Tibial nerve (tissue), 4 donors: Measurements from ENCODE around the gene CMSS1. TPM values are rescaled to one million over a fixed set of nuclear protein-coding genes. Genes with fewer than 3 reads are reported as not detected.

Experiments
- DNase-seq, 2 donors: peaks; one replicate each; pipeline ENCODE4 v3.0.0-alpha.2; 2019; ENCODE audit warnings: low spot score in 2 of 2
- H3K27ac ChIP-seq, 4 donors: fragments of 200-600 bp; sonication (generic) in 3 of 4; one replicate each; pipeline ENCODE4 v1.5.1; 2017 to 2019; ENCODE audit warnings: mild to moderate bottlenecking in 1 of 4
- H3K27me3 ChIP-seq, 2 donors: fragments of 200-600 bp; sonication (generic) in 1 of 2; one replicate each; pipeline versions ENCODE4 v1.5.1 to v1.6.0; 2017 to 2019
- H3K36me3 ChIP-seq, 3 donors: fragments of 200-600 bp; sonication (generic); one replicate each; pipeline ENCODE4 v1.5.1; 2018 to 2019
- H3K4me1 ChIP-seq, 4 donors: fragments of 200-600 bp; sonication (generic) in 3 of 4; one replicate each; pipeline ENCODE4 v1.5.1; 2017 to 2019
- H3K4me3 ChIP-seq, 4 donors: fragments of 200-600 bp; sonication (generic) in 3 of 4; one replicate each; pipeline ENCODE4 v1.5.1; 2017 to 2019; ENCODE audit warnings: mild to moderate bottlenecking in 1 of 4, moderate library complexity in 1 of 4
- H3K9me3 ChIP-seq, 4 donors: fragments of 200-600 bp; sonication (generic) in 3 of 4; one replicate each; pipeline ENCODE4 v1.5.1; 2017 to 2019
- EP300 ChIP-seq, 2 donors: sonication (generic); formaldehyde crosslinking; IDR thresholded peaks; one replicate each; pipeline ENCODE4 v1.6.1; 2017; ENCODE audit warnings: antibody characterized with exemption in 2 of 2, mild to moderate bottlenecking in 1 of 2
- POLR2A ChIP-seq, 2 donors: fragments of 450-650 bp; IDR thresholded peaks; one replicate each; pipeline ENCODE4 v1.6.1; 2017; ENCODE audit warnings: antibody characterized with exemption in 2 of 2, mild to moderate bottlenecking in 2 of 2, moderate library complexity in 2 of 2
- WGBS, 2 donors: methylation state at CpG; one replicate each; pipeline ENCODE4 v1.1.5; 2018; 5-methylcytosine and 5-hydroxymethylcytosine counted together
- total RNA-seq, 4 donors: library from RNA; depleted of rRNA; stranded (reverse); fragments of >200 nt; gene quantifications; one replicate each; pipeline ENCODE4 v1.1.0, GENCODE V29; 2016
- TF ChIP-seq, protein P1 (sequence below), 5 experiments: fragments of 200-600 bp in 3 of 5; fragments of 450-650 bp in 2 of 5; sonication (generic) in 3 of 5; IDR thresholded peaks; one replicate each; pipeline ENCODE4 v1.5.1; 2016 to 2019; ENCODE audit warnings: antibody characterized with exemption in 5 of 5, mild to moderate bottlenecking in 3 of 5, moderate library complexity in 2 of 5

Gene CMSS1
- total RNA-seq, 4 donors from 2014 or later, result 5.5 to 29.1 (median 15.7) TPM

DNA sequence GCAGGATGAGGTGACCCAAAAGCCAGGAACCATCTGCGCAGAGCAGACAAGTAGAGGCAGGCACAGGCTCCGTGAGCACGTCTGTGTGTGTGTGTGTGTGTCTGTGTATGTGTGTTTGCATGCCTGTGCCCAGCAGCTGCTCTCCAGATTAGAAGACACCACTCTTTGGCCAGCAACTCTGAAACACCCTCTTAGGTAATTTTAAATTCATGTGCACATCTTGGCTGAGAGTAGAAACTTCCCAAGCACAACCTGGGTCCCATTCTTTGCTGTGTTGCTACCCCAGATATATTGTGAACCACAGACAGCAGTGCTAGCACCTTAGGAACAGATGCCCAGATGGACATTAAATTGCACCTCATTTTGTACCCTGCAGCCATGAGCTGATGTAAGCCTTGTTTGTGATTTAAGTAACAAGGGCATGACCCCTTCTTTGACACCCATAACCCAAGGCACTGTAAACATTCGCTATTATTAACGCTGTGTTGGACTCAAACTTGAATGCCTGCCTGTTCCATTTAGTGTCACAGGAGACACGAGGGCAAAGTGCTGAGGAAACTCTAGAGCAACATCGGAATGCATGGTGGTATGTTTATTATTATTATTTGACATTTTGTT, 296.9 kb downstream of the CMSS1 start, which contains the start of gene FILIP1L:
Gene FILIP1L (minus strand): TSS at position 89 of the 618 bp plus-strand sequence.
- Histone ChIP-seq H3K27ac (no peak within 1 kb of the TSS), H3K4me3 (no peak within 1 kb of the TSS), H3K4me1 (no peaks in the 10 kb centered on the region), H3K9me3 (no peaks in the 10 kb centered on the region), H3K27me3 (no peaks in the 10 kb centered on the region), H3K36me3 (peaks cover 0 to 5% (median 0%) of the 10 kb centered on the region in 3 donors)
- TF ChIP-seq EP300 (IDR thresholded peaks at IDR 0.05) (no peak), POLR2A (IDR thresholded peaks at IDR 0.05) (no peak)
- TF ChIP-seq, protein P1, sequence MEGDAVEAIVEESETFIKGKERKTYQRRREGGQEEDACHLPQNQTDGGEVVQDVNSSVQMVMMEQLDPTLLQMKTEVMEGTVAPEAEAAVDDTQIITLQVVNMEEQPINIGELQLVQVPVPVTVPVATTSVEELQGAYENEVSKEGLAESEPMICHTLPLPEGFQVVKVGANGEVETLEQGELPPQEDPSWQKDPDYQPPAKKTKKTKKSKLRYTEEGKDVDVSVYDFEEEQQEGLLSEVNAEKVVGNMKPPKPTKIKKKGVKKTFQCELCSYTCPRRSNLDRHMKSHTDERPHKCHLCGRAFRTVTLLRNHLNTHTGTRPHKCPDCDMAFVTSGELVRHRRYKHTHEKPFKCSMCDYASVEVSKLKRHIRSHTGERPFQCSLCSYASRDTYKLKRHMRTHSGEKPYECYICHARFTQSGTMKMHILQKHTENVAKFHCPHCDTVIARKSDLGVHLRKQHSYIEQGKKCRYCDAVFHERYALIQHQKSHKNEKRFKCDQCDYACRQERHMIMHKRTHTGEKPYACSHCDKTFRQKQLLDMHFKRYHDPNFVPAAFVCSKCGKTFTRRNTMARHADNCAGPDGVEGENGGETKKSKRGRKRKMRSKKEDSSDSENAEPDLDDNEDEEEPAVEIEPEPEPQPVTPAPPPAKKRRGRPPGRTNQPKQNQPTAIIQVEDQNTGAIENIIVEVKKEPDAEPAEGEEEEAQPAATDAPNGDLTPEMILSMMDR (IDR thresholded peaks at IDR 0.05), result no peak
- no peak for DNase-seq
- WGBS, 2 donors, result 57 to 69% methylated on average over 7 of the region's 7 CpGs

DNA sequence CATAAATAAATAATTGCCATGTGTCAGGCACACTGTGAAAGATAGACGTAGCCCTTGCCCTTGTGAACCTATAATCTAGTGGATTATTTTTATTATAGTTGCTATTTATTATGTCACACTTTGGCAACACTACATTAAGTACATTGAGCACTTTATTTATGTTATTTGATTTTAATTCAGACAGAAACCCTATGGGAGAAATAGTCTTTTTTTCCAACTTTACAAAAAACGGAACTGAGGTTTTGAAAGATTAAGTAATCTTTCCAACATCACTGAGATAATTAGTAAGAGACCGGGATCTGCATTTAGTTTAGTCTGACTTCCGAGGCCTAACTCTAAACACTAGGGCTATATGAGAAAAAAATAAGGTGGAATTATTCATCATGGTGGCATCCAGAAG, 299.4 kb downstream of the CMSS1 start:
- DNase-seq, result no peak
- Histone ChIP-seq H3K4me1 (no peaks in the 10 kb centered on the region), H3K27me3 (no peaks in the 10 kb centered on the region), H3K4me3 (no peak overlapping the region), H3K36me3 (peaks cover 0 to 5% (median 0%) of the 10 kb centered on the region in 3 donors), H3K27ac (no peak overlapping the region), H3K9me3 (no peaks in the 10 kb centered on the region)
- WGBS, 2 donors, result 86 to 88% methylated on average over 4 of the region's 4 CpGs
- TF ChIP-seq POLR2A (IDR thresholded peaks at IDR 0.05) (no peak), EP300 (IDR thresholded peaks at IDR 0.05) (no peak)
- TF ChIP-seq, protein P1 (IDR thresholded peaks at IDR 0.05), result no peak

DNA sequence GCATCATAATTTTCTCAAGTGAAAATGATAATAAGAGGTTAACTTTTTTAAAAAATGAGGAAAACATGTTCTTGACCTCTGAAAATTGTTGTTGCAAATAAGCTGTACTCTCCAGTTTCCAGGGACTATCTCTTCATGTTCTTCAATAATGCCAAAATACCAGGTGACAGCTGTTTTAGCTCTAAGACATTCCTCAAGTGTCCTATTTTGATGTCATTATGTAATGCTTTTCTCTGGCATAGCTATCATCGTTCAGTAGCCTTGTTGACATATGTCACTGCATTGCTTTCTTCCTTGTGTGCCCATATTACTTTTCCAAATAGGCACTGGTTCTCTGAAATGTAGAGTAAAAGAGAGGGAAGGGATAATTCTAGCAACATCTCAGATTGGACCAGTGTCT, 302.4 kb downstream of the CMSS1 start:
- Histone ChIP-seq H3K9me3 (no peaks in the 10 kb centered on the region), H3K4me3 (no peak overlapping the region), H3K4me1 (peaks cover 0 to 15% (median 0%) of the 10 kb centered on the region in 4 donors), H3K36me3 (no peaks in the 10 kb centered on the region), H3K27me3 (no peaks in the 10 kb centered on the region), H3K27ac (no peak overlapping the region)
- TF ChIP-seq EP300 (IDR thresholded peaks at IDR 0.05) (no peak), POLR2A (IDR thresholded peaks at IDR 0.05) (no peak)
- TF ChIP-seq, protein P1 (IDR thresholded peaks at IDR 0.05), result no peak
- no peak for DNase-seq
- 42 to 45% methylated on average over 1 of the region's 1 CpG for WGBS, 2 donors

DNA sequence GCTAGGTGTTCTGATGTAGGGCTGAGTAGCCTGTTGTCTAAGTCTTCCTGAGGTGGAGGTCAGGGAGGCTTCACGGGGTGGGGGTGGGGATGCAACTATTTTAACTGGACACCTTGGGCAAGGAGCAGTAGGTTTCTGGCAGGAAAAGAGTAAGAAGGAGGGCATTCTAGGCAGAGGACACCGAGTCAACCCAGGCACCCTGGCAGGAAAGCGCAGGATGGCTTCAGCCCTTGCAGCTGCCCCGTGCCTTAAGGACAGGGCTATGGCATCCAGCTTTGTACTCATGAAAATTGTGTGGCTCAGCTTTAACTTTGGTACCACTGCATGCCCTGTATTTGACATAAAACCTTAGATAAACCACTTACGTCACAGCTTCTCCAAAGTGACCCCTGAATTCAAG, 303.0 kb downstream of the CMSS1 start:
- no peak for DNase-seq
- whole genome bisulfite sequencing, 2 donors, result 94 to 95% methylated on average over 5 of the region's 5 CpGs
- H3K9me3 ChIP-seq, result no peaks in the 10 kb centered on the region
- H3K4me1 ChIP-seq, result peaks cover 0 to 22% (median 0%) of the 10 kb centered on the region in 4 donors
- H3K27ac ChIP-seq, result no peak overlapping the region
- no peaks in the 10 kb centered on the region for H3K36me3 ChIP-seq
- H3K4me3 ChIP-seq, result no peak overlapping the region
- no peaks in the 10 kb centered on the region for H3K27me3 ChIP-seq
- TF ChIP-seq EP300 (IDR thresholded peaks at IDR 0.05) (no peak), POLR2A (IDR thresholded peaks at IDR 0.05) (no peak)
- TF ChIP-seq, protein P1 (IDR thresholded peaks at IDR 0.05), result no peak

DNA sequence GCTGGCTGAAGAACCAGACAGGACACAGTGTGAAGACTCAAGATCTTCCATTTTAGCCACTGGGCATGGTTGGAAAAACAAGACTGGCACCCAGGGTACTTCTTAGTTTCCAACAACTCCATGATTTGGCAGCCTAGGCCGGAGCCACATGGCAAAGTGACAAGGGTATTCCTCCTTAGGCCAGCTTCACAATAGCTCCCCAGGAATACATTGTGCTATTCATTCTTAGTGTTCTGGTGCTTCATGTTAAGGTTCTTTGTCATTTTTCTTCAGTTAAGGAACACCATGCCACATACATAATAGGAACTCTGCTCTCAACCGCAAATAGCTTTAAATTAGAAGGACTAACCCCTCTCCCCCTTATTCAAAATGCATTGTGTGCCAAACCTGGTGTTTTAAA, 304.7 kb downstream of the CMSS1 start:
- WGBS, 2 donors, result 80 to 81% methylated on average over 2 of the region's 2 CpGs
- Histone ChIP-seq H3K4me1 (peaks cover 0 to 22% (median 0%) of the 10 kb centered on the region in 4 donors), H3K36me3 (no peaks in the 10 kb centered on the region), H3K27me3 (no peaks in the 10 kb centered on the region), H3K4me3 (no peak overlapping the region), H3K9me3 (no peaks in the 10 kb centered on the region), H3K27ac (no peak overlapping the region)
- TF ChIP-seq EP300 (IDR thresholded peaks at IDR 0.05), result no peak
- TF ChIP-seq, protein P1 (IDR thresholded peaks at IDR 0.05), result no peak
- no peak for TF ChIP-seq POLR2A (IDR thresholded peaks at IDR 0.05)
- DNase-seq, result no peak
